SK-N-SH treated with all-trans-retinoic acid at 6 μM for 48 hours (cell line): ENCODE results near the gene KRTAP13-1.

Experiments used
- ATAC-seq: fragments of 200-7000 bp; cut with Tn5 transposase; 3 replicates; pipeline ENCODE4 v1.9.1; 2020; ENCODE audit warnings: mild to moderate bottlenecking, moderate library complexity
- ARNTL ChIP-seq: fragments of 450-650 bp; formaldehyde crosslinking; IDR thresholded peaks from 2 replicates; pipeline ENCODE4 v1.5.0; 2020; ENCODE audit warnings: low read depth, mild to moderate bottlenecking, moderate library complexity, borderline replicate concordance
- BACH2 ChIP-seq: fragments of 250-450 bp; sonication (Bioruptor Pico); IDR thresholded peaks from 2 replicates; pipeline ENCODE4 v1.9.0; 2021; ENCODE audit warnings: mild to moderate bottlenecking, borderline replicate concordance
- CSDC2 ChIP-seq: fragments of 250-450 bp; sonication (Bioruptor Pico); IDR thresholded peaks from 2 replicates; pipeline ENCODE4 v1.5.0; 2020; ENCODE audit warnings: mild to moderate bottlenecking, moderate library complexity
- CSRNP3 ChIP-seq: fragments of 250-450 bp; sonication (Bioruptor Pico); IDR thresholded peaks from 2 replicates; pipeline ENCODE4 v1.5.1; 2021; ENCODE audit warnings: mild to moderate bottlenecking, moderate library complexity
- ESRRG ChIP-seq: fragments of 250-450 bp; sonication (Bioruptor Pico); IDR thresholded peaks from 2 replicates; pipeline ENCODE4 v1.6.1; 2021; ENCODE audit warnings: mild to moderate bottlenecking
- GLIS3 ChIP-seq: fragments of 250-450 bp; sonication (Bioruptor Pico); IDR thresholded peaks from 2 replicates; pipeline ENCODE4 v1.5.0; 2020; ENCODE audit warnings: mild to moderate bottlenecking, moderate library complexity
- ISL1 ChIP-seq: fragments of 250-450 bp; sonication (Bioruptor Pico); IDR thresholded peaks from 2 replicates; pipeline ENCODE4 v2.1.2; 2022; ENCODE audit warnings: mild to moderate bottlenecking, moderate library complexity
- OSR1 ChIP-seq: fragments of 250-450 bp; sonication (Bioruptor Pico); IDR thresholded peaks from 2 replicates; pipeline ENCODE4 v1.8.0; 2022; ENCODE audit warnings: moderate library complexity, mild to moderate bottlenecking, inconsistent platforms
- PATZ1 ChIP-seq: fragments of 250-450 bp; sonication (Bioruptor Pico); IDR thresholded peaks from 2 replicates; pipeline ENCODE4 v1.8.0; 2020; ENCODE audit warnings: mild to moderate bottlenecking, moderate library complexity, borderline replicate concordance
- POU6F1 ChIP-seq: fragments of 250-450 bp; sonication (Bioruptor Pico); IDR thresholded peaks from 2 replicates; pipeline ENCODE4 v1.8.0; 2021; ENCODE audit warnings: low read depth, mild to moderate bottlenecking, moderate library complexity, borderline replicate concordance
- PPARA ChIP-seq: fragments of 250-450 bp; sonication (Bioruptor Pico); IDR thresholded peaks from 2 replicates; pipeline ENCODE4 v1.5.0; 2020; ENCODE audit warnings: mild to moderate bottlenecking, borderline replicate concordance
- SNAI2 ChIP-seq: fragments of 250-450 bp; sonication (Bioruptor Pico); IDR thresholded peaks from 2 replicates; pipeline ENCODE4 v1.5.0; 2020; ENCODE audit warnings: mild to moderate bottlenecking, moderate library complexity
- TOX ChIP-seq: fragments of 250-450 bp; sonication (Bioruptor Pico); IDR thresholded peaks from 2 replicates; pipeline ENCODE4 v1.8.0; 2021; ENCODE audit warnings: mild to moderate bottlenecking, moderate library complexity, borderline replicate concordance
- TSHZ2 ChIP-seq: fragments of 250-450 bp; sonication (Bioruptor Pico); IDR thresholded peaks from 2 replicates; pipeline ENCODE4 v1.5.0; 2020; ENCODE audit warnings: mild to moderate bottlenecking, moderate library complexity
- ZC3H10 ChIP-seq: fragments of 250-450 bp; sonication (Bioruptor Pico); IDR thresholded peaks from 2 replicates; pipeline ENCODE4 v1.5.1; 2021; ENCODE audit warnings: mild to moderate bottlenecking, moderate library complexity
- ZFP3 ChIP-seq: fragments of 250-450 bp; sonication (Bioruptor Pico); IDR thresholded peaks from 2 replicates; pipeline ENCODE4 v1.5.0; 2020; ENCODE audit warnings: mild to moderate bottlenecking, moderate library complexity
- ZFP30 ChIP-seq: fragments of 450-650 bp; formaldehyde crosslinking; IDR thresholded peaks from 2 replicates; pipeline ENCODE4 v1.5.0; 2022; ENCODE audit warnings: mild to moderate bottlenecking, moderate library complexity
- ZNF565 ChIP-seq: fragments of 450-650 bp; formaldehyde crosslinking; conservative IDR thresholded peaks from 2 replicates; pipeline ENCODE4 v1.5.0; 2020; ENCODE audit warnings: low read depth, mild to moderate bottlenecking, moderate library complexity
- ZNF8 ChIP-seq: fragments of 450-650 bp; formaldehyde crosslinking; IDR thresholded peaks from 2 replicates; pipeline ENCODE4 v1.5.0; 2020; ENCODE audit warnings: mild to moderate bottlenecking, moderate library complexity

KRTAP13-1 gene, protein sequence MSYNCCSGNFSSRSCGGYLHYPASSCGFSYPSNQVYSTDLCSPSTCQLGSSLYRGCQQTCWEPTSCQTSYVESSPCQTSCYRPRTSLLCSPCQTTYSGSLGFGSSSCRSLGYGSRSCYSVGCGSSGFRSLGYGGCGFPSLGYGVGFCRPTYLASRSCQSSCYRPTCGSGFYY

DNA sequence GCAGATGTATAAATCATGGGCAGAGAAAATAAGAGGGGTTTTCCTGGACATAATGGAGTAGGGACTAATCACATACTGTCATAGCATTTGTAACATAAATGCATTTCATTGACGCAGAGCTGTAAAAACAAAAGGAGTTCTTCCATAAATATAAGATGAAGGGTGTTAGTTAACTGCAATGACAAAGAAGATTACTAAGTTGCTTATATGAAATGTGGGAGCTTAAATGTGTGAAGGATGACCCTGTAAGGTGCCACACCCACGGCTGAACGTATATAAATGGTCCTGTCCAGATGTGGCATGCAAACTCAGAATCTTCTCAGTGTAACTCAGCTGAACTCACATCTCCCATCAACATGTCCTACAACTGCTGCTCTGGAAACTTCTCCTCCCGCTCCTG is at the start of gene KRTAP13-1:
TSS of gene KRTAP13-1 (plus strand) at position 301 of the 400 bp plus-strand sequence. CDS start at position 357, 56 bp downstream.
- no peak for ATAC-seq
- TF ChIP-seq ARNTL = no peak
- TF ChIP-seq PPARA = no peak
- no peak for TF ChIP-seq PATZ1
- no peak for TF ChIP-seq ZNF8 (CRISPR knock-in tag)
- no peak for TF ChIP-seq POU6F1 (CRISPR knock-in tag)
- no peak for TF ChIP-seq ISL1 (CRISPR knock-in tag)
- TF ChIP-seq TSHZ2 = no peak
- no peak for TF ChIP-seq TOX (CRISPR knock-in tag)
- no peak for TF ChIP-seq CSRNP3
- TF ChIP-seq ZFP30 (CRISPR knock-in tag) = no peak
- no peak for TF ChIP-seq ZFP3
- no peak for TF ChIP-seq SNAI2 (CRISPR knock-in tag)
- TF ChIP-seq ZNF565 (CRISPR knock-in tag) = no peak
- no peak for TF ChIP-seq ESRRG (CRISPR knock-in tag)
- no peak for TF ChIP-seq GLIS3
- no peak for TF ChIP-seq CSDC2
- no peak for TF ChIP-seq OSR1
- TF ChIP-seq ZC3H10 (CRISPR knock-in tag) = no peak
- no peak for TF ChIP-seq BACH2 (CRISPR knock-in tag)

GRCh38 chr21:30348506-30348905 is 47.3 kb upstream of the KRTAP13-1 start, which contains the start of gene KRTAP23-1:
KRTAP23-1 (minus strand) TSS chr21:30348606; CDS start chr21:30348606, 0 bp downstream.
- ATAC-seq = no peak
- TF ChIP-seq CSDC2 (no peak), SNAI2 (CRISPR knock-in tag) (no peak), CSRNP3 (no peak), ISL1 (CRISPR knock-in tag) (no peak), TOX (CRISPR knock-in tag) (no peak), ZNF565 (CRISPR knock-in tag) (no peak), TSHZ2 (no peak), ARNTL (no peak), GLIS3 (no peak), ZFP30 (CRISPR knock-in tag) (no peak), ESRRG (CRISPR knock-in tag) (no peak)
